Keratinocyte (primary cell): ENCODE data around the gene PRKX. TPM values are rescaled to one million over a fixed set of nuclear protein-coding genes. Genes with fewer than 3 reads are reported as not detected.
"Not testable (repeated sequence)": the region's sequence is repeated elsewhere in the genome, so short reads cannot be mapped to it uniquely, and the experiment has no call there.

Experiments
- DNase-seq: peaks from one replicate; pipeline ENCODE4 v3.0.0-alpha.2; 2011; ENCODE audit warnings: low read depth, missing footprints, low spot score
- FAIRE-seq: peaks from 2 replicates; lab custom pipeline; 2011; peaks lifted over from hg19 to GRCh38; lab: Jason Lieb, UNC
- H2AFZ ChIP-seq: 2 replicates; pipeline ENCODE4 v1.6.0; 2012; ENCODE audit warnings: low read length, control low read depth, inconsistent platforms; ENCODE audit not compliant: control insufficient read depth
- H3K27ac ChIP-seq: 2 replicates; pipeline ENCODE4 v1.5.1; 2011; ENCODE audit warnings: low read length; ENCODE audit not compliant: control insufficient read depth, insufficient read depth
- H3K27me3 ChIP-seq: 3 replicates; pipeline ENCODE4 v1.6.0; 2011; ENCODE audit warnings: low read length; ENCODE audit not compliant: control insufficient read depth, insufficient read depth; ENCODE audit errors: extremely low read depth
- H3K36me3 ChIP-seq, 2 experiments: 2 replicates in 1 of 2; 3 replicates in 1 of 2; pipeline ENCODE4 v1.5.1; 2011; ENCODE audit warnings: low read length in 2 of 2, mild to moderate bottlenecking in 1 of 2; ENCODE audit not compliant: control insufficient read depth in 2 of 2, insufficient read depth in 2 of 2; ENCODE audit errors: extremely low read depth in 1 of 2
- H3K4me1 ChIP-seq: 3 replicates; pipeline ENCODE4 v1.5.1; 2011; ENCODE audit warnings: low read length; ENCODE audit not compliant: control insufficient read depth, insufficient read depth; ENCODE audit errors: extremely low read depth
- H3K4me2 ChIP-seq: 3 replicates; pipeline ENCODE4 v1.6.0; 2011; ENCODE audit warnings: low read depth, low read length; ENCODE audit not compliant: control insufficient read depth, insufficient read depth; ENCODE audit errors: extremely low read depth
- H3K4me3 ChIP-seq, 3 experiments: fragments of 200-600 bp in 1 of 3; sonication (generic) in 1 of 3; 2 replicates in 2 of 3; 3 replicates in 1 of 3; pipeline ENCODE4 v1.5.1; 2011 to 2016; ENCODE audit warnings: low read length in 3 of 3, mild to moderate bottlenecking in 3 of 3, control low read depth in 2 of 3, inconsistent platforms in 1 of 3, low read depth in 1 of 3, mixed read lengths in 1 of 3, mixed run types in 1 of 3, moderate library complexity in 1 of 3; ENCODE audit not compliant: control insufficient read depth in 2 of 3, insufficient read depth in 2 of 3; ENCODE audit errors: extremely low read depth in 1 of 3
- H3K79me2 ChIP-seq: 2 replicates; pipeline ENCODE4 v1.6.0; 2012; ENCODE audit warnings: low read length; ENCODE audit not compliant: control insufficient read depth, insufficient read depth
- H3K9ac ChIP-seq: 3 replicates; pipeline ENCODE4 v1.6.0; 2011; ENCODE audit warnings: low read length; ENCODE audit not compliant: control insufficient read depth, insufficient read depth; ENCODE audit errors: extremely low read depth
- H3K9me1 ChIP-seq: 3 replicates; pipeline ENCODE4 v1.6.0; 2011; ENCODE audit warnings: low read length; ENCODE audit not compliant: control insufficient read depth, insufficient read depth; ENCODE audit errors: extremely low read depth
- H3K9me3 ChIP-seq: 2 replicates; pipeline ENCODE4 v1.5.1; 2012; ENCODE audit warnings: low read depth, low read length; ENCODE audit not compliant: control insufficient read depth
- H4K20me1 ChIP-seq: 3 replicates; pipeline ENCODE4 v1.6.0; 2011; ENCODE audit warnings: low read length; ENCODE audit not compliant: control insufficient read depth, insufficient read depth; ENCODE audit errors: extremely low read depth
- EZH2 ChIP-seq: IDR thresholded peaks from one replicate; pipeline ENCODE4 v1.6.1; 2012; ENCODE audit warnings: inconsistent platforms, mild to moderate bottlenecking, low read length, moderate library complexity
- dilution Hi-C: fragments of 300-500 bp; cut with MboI; formaldehyde crosslinking; loops from one replicate; pipeline ENCODE4 v1.7.0; 2020; ENCODE audit warnings: low sequenced_read_pairs; ENCODE audit not compliant: extremely low pct_ligation_motif_present
- polyA plus RNA-seq, 5 experiments: library from polyadenylated mRNA; depleted of rRNA in 3 of 5; stranded (reverse) in 3 of 5; stranded (forward) in 1 of 5; unstranded in 1 of 5; fragments of >200 nt; gene quantifications; 1 replicate in 1 of 5; 2 replicates in 3 of 5; 3 replicates in 1 of 5; pipeline versions ENCODE4 v1.2.1 to v1.2.3, GENCODE V29; 2011 to 2012; ENCODE audit warnings: missing spikeins in 2 of 5, low read depth in 1 of 5, low replicate concordance in 1 of 5
- small RNA-seq, 3 experiments: library from RNA; depleted of rRNA; stranded (forward); fragments of <200 nt; gene quantifications; one replicate each; pipeline ENCODE3, GENCODE V24; 2012; ENCODE audit warnings: low read depth in 3 of 3, low replicate concordance in 1 of 3; ENCODE audit not compliant: insufficient read length in 3 of 3
- TF ChIP-seq, protein P1 (sequence below), 3 experiments: IDR thresholded peaks in 1 of 3; conservative IDR thresholded peaks in 1 of 3; optimal IDR thresholded peaks in 1 of 3; 2 replicates in 2 of 3; 3 replicates in 1 of 3; pipeline versions ENCODE3 to v1.5.1; 2011; ENCODE audit warnings: low read length in 3 of 3, mild to moderate bottlenecking in 3 of 3, moderate library complexity in 2 of 3, control low read depth in 1 of 3, inconsistent platforms in 1 of 3; ENCODE audit not compliant: insufficient read depth in 2 of 3; ENCODE audit errors: extremely low read depth in 1 of 3

The PRKX gene
- polyA plus RNA-seq, 1 donor (not counting 4 experiments of a cell fraction or from before 2014, with no cell fraction given) = 39.9 TPM

DNA sequence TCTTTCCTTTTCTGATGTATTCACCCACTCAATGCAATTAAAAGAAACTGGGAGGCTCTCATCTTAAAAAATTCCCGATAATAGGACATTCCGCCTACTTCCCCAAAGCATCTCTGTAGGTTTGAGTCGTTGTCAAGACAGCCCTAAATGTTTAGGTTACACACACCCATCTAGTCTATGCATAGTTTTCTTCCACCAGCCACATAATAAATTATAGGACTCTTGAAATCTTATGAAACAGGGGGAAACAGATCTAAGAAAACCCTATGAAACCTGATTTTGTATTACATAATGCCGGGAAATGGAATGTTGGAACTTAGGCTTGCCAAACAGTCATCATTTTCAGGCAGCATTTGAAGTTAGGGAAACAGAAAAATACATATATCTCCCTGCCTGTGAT is 150.0 kb downstream of the PRKX start:
- DNase-seq (no peak), FAIRE-seq (no peak)
- Histone ChIP-seq H3K36me3 (no peaks in the 10 kb centered on the region), H3K27me3 (no peaks in the 10 kb centered on the region), H3K9me1 (no peaks in the 10 kb centered on the region), H4K20me1 (no peaks in the 10 kb centered on the region), H3K27ac (no peak overlapping the region), H3K4me2 (no peak overlapping the region), H2AFZ (no peak overlapping the region), H3K9ac (no peak overlapping the region), H3K4me1 (no peaks in the 10 kb centered on the region), H3K79me2 (no peaks in the 10 kb centered on the region), H3K4me3 (no peak overlapping the region), H3K9me3 (no peaks in the 10 kb centered on the region)
- TF ChIP-seq, protein P1, sequence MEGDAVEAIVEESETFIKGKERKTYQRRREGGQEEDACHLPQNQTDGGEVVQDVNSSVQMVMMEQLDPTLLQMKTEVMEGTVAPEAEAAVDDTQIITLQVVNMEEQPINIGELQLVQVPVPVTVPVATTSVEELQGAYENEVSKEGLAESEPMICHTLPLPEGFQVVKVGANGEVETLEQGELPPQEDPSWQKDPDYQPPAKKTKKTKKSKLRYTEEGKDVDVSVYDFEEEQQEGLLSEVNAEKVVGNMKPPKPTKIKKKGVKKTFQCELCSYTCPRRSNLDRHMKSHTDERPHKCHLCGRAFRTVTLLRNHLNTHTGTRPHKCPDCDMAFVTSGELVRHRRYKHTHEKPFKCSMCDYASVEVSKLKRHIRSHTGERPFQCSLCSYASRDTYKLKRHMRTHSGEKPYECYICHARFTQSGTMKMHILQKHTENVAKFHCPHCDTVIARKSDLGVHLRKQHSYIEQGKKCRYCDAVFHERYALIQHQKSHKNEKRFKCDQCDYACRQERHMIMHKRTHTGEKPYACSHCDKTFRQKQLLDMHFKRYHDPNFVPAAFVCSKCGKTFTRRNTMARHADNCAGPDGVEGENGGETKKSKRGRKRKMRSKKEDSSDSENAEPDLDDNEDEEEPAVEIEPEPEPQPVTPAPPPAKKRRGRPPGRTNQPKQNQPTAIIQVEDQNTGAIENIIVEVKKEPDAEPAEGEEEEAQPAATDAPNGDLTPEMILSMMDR (optimal IDR thresholded peaks at IDR 0.05 in 1 of 3, IDR thresholded peaks at IDR 0.05 in 1 of 3, conservative IDR thresholded peaks at IDR 0.05 in 1 of 3; ENCODE audit: extremely low read depth in 1 of 3, insufficient read depth in 2 of 3, low read length in 3 of 3) = no peak
- TF ChIP-seq EZH2 = no peak
- dilution Hi-C loops = no loop called here

DNA sequence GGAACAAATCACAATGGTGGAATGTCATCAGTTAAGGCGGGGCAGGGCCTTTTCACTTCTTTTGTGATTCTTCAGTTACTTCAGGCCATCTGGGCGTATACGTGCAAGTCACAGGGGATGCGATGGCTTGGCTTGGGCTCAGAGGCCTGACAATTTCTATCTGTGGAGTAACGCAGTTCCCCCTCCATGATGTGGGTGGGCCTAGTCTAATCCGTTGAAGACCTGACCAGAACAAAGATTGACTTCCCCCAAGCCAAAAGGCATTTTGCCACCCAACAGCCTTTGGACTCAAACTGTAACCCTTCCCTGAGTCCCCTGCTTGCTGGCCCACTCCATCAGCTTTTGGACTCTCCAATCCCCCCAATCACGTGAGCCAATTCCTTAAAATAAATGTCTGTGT is 153.4 kb downstream of the PRKX start:
- H2AFZ ChIP-seq, H3K9me1 ChIP-seq, H3K27ac ChIP-seq, H3K4me2 ChIP-seq, H3K36me3 ChIP-seq, H3K27me3 ChIP-seq, DNase-seq, H4K20me1 ChIP-seq, FAIRE-seq, H3K79me2 ChIP-seq, H3K4me3 ChIP-seq, H3K9me3 ChIP-seq, H3K4me1 ChIP-seq, dilution Hi-C loops, H3K9ac ChIP-seq: not testable (repeated sequence)

Small RNAs within 50 kb of the gene (small RNA-seq; reads per million reads assigned to genes)
- gene RF00019 = 0 reads per million in 3 experiments
- 0 to 0.07 (median 0) reads per million in 3 experiments for gene RNU6-114P
